ENCODE data around the gene ZMAT3. TPM values are rescaled to one million over a fixed set of nuclear protein-coding genes. Genes with fewer than 3 reads are reported as not detected.
"Not testable (repeated sequence)": the region's sequence is repeated elsewhere in the genome, so short reads cannot be mapped to it uniquely, and the experiment has no call there.

The ZMAT3 gene
- total RNA-seq, 8 experiments from 2014 or later, result 7.0 to 62.5 (median 26.9) TPM

DNA sequence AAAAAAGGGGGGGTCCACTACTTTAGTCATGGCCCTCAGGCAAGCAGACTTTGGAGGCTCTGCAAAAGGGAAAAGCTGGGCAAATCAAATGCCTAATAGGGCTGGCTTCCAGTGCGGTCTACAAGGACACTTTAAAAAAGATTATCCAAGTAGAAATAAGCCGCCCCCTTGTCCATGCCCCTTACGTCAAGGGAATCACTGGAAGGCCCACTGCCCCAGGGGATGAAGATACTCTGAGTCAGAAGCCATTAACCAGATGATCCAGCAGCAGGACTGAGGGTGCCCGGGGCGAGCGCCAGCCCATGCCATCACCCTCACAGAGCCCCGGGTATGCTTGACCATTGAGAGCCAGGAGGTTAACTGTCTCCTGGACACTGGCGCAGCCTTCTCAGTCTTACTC lies 15.3 kb downstream of the ZMAT3 start:
- no peak for ATAC-seq (replicated peaks in 6 of 8)
- in situ Hi-C loops (cut with MboI; ENCODE audit: low pct_unique_long_range_greater_than_20kb in 2 of 9, low sequenced_read_pairs in 9 of 9, unreplicated experiment in 9 of 9), result no loop called here
- 90 to 100% (median 100%) methylated on average over 1 to 3 of the region's 8 CpGs; no CpG with 5 or more reads in 7 of the 10 experiments for WGBS, 10 experiments
- H3K27ac ChIP-seq, result no peak overlapping the region
- no peak overlapping the region for H3K4me3 ChIP-seq
- no peaks in the 10 kb centered on the region for H3K4me1 ChIP-seq (replicated peaks in 1 of 2)

DNA sequence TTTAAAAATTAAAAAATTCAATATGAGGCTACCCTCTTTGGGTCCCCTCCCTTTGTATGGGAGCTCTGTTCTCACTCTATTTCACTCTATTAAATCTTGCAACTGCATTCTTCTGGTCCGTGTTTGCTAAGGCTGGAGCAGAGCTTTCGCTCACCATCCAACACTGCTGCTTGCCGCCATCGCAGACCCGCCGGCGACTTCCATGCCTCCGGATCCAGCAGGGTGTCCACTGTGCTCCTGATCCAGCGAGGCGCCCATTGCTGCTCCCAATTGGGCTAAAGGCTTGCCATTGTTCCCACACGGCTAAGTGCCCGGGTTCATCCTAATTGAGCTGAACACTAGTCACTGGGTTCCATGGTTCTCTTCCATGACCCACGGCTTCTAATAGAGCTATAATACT lies 17.0 kb downstream of the ZMAT3 start:
- 90 to 100% (median 100%) methylated on average over 1 to 6 of the region's 13 CpGs; no CpG with 5 or more reads in 2 of the 10 experiments for WGBS, 10 experiments
- H3K4me1 ChIP-seq (replicated peaks in 1 of 2); ATAC-seq (replicated peaks in 6 of 8); H3K4me3 ChIP-seq; in situ Hi-C loops (cut with MboI; ENCODE audit: low pct_unique_long_range_greater_than_20kb in 2 of 9, low sequenced_read_pairs in 9 of 9, unreplicated experiment in 9 of 9); H3K27ac ChIP-seq: not testable (repeated sequence)

- 47 to 100% (median 95%) methylated on average over 1 to 6 of the region's 8 CpGs; no CpG with 5 or more reads in 2 of the 10 experiments for whole genome bisulfite sequencing, 10 experiments
- in situ Hi-C loops (cut with MboI; ENCODE audit: low pct_unique_long_range_greater_than_20kb in 2 of 9, low sequenced_read_pairs in 9 of 9, unreplicated experiment in 9 of 9), result no loop called here
- Histone ChIP-seq H3K27ac (no peak overlapping the region), H3K4me3 (no peak overlapping the region), H3K4me1 (replicated peaks in 1 of 2) (no peaks in the 10 kb centered on the region)
- ATAC-seq (replicated peaks in 6 of 8), result peak in 3 of 8 experiments; percentile 68 to 90 (median 74)
Observed at GRCh38 chr3:179046497-179047353, 24.9 kb downstream of the ZMAT3 start.

GRCh38 chr3:179045719-179046402 lies 25.7 kb downstream of the ZMAT3 start:
- Histone ChIP-seq H3K27ac (no peak overlapping the region), H3K4me1 (replicated peaks in 1 of 2) (no peaks in the 10 kb centered on the region), H3K4me3 (no peak overlapping the region)
- ATAC-seq (replicated peaks in 6 of 8), result peak in 2 of 8 experiments; percentile 12 to 30
- 40 to 100% (median 92%) methylated on average over 1 of the region's 1 CpG; no CpG with 5 or more reads in 2 of the 10 experiments for WGBS, 10 experiments
- in situ Hi-C loops (cut with MboI; ENCODE audit: low pct_unique_long_range_greater_than_20kb in 2 of 9, low sequenced_read_pairs in 9 of 9, unreplicated experiment in 9 of 9), result no loop called here

DNA sequence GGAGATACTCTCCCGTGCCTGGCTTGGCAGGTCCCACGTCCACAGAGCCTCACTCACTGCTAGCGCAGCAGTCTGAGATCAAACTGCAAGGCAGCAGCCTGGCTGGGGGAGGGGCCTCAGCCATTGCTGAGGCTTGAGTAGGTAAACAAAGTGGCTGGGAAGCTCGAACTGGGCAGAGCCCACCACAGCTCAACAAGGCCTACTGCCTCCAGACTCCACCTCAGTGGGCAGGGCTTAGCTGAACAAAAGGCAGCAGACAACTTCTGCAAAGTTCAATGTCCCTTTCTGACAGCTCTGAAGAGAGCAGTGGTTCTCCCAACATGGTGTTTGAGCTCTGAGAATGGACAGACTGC lies 32.7 kb downstream of the ZMAT3 start:
- H3K4me1 ChIP-seq (replicated peaks in 1 of 2); ATAC-seq (replicated peaks in 6 of 8); H3K27ac ChIP-seq; in situ Hi-C loops (cut with MboI; ENCODE audit: low pct_unique_long_range_greater_than_20kb in 2 of 9, low sequenced_read_pairs in 9 of 9, unreplicated experiment in 9 of 9); H3K4me3 ChIP-seq: not testable (repeated sequence)
- 56 to 93% (median 60%) methylated on average over 2 to 3 of the region's 4 CpGs; no CpG with 5 or more reads in 7 of the 10 experiments for WGBS, 10 experiments

- Histone ChIP-seq H3K4me1 (replicated peaks in 1 of 2) (no peaks in the 10 kb centered on the region), H3K4me3 (no peak overlapping the region), H3K27ac (peak overlapping the region in 1 of 2 donors; percentile 19)
- no peak for ATAC-seq (replicated peaks in 6 of 8)
- WGBS, 10 experiments, result 50 to 100% (median 100%) methylated on average over 1 to 9 of the region's 12 CpGs; no CpG with 5 or more reads in 1 of the 10 experiments
- in situ Hi-C loops (cut with MboI; ENCODE audit: low pct_unique_long_range_greater_than_20kb in 2 of 9, low sequenced_read_pairs in 9 of 9, unreplicated experiment in 9 of 9), result no loop called here
Observed at GRCh38 chr3:179038216-179038898, 33.3 kb downstream of the ZMAT3 start.

GRCh38 chr3:179037351-179037750 lies 34.3 kb downstream of the ZMAT3 start:
- no peaks in the 10 kb centered on the region for H3K4me1 ChIP-seq (replicated peaks in 1 of 2)
- WGBS, 10 experiments, result 0 to 100% (median 83%) methylated on average over 1 to 8 of the region's 10 CpGs; no CpG with 5 or more reads in 3 of the 10 experiments
- no peak overlapping the region for H3K27ac ChIP-seq
- no peak overlapping the region for H3K4me3 ChIP-seq
- peak in 3 of 8 experiments; percentile 90 to 98 (median 95) for ATAC-seq (replicated peaks in 6 of 8)
- in situ Hi-C loops (cut with MboI; ENCODE audit: low pct_unique_long_range_greater_than_20kb in 2 of 9, low sequenced_read_pairs in 9 of 9, unreplicated experiment in 9 of 9), result no loop called here

DNA sequence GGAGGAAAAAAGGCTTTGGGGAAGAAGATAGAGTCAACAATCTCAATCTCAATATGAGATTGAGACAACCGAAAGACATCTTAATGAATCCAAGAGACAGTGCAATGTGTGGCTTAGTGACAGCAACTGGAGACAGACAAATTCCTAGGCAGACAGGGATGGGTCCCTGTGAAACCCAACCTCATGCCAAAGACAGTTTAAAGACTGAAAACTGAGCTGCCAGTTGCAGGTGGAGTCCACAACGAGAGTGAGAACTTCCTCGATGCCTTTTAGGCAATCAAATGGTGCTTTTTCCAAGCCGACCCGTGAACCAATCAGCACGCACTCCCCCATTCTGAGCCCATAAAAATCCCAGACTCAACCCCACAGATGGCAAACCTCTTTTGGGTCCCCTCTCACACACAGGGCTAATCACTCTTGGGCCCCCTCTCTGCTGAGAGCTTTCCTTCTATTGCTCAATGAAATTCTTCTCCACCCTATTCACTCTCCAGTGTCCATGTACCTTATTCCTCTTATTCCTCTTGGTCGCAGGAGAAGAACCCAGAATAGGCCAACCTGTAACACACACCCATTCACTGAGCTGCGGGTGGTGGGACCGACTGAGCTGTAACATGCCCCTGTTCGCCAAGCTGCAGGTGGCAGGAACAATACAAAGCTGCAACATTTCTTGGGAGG lies 34.8 kb downstream of the ZMAT3 start:
- H3K27ac ChIP-seq, result no peak overlapping the region

DNA sequence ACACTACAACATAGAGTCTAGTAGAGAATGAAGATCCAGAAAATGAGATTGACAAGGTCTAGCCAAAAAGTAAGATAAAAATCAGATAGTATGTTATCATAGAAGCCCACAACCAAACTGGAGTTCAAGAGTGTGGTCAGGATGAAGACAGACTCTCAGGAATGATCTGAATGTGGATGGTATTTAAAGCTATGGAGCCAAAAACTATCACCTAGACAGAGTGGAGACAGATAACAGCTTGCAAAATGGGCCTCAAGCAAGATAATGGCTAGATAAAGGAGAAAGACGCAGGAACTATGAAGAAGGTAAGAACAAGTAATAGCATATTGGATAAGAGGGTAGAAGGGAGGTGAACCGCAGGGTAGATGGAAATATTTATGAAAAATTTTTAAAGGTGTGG lies 35.4 kb downstream of the ZMAT3 start:
- 91 to 100% (median 100%) methylated on average over 1 to 2 of the region's 2 CpGs for WGBS, 10 experiments
- no peaks in the 10 kb centered on the region for H3K4me1 ChIP-seq (replicated peaks in 1 of 2)
- ATAC-seq (replicated peaks in 6 of 8), result no peak
- in situ Hi-C loops (cut with MboI; ENCODE audit: low pct_unique_long_range_greater_than_20kb in 2 of 9, low sequenced_read_pairs in 9 of 9, unreplicated experiment in 9 of 9), result no loop called here
- no peak overlapping the region for H3K4me3 ChIP-seq
- H3K27ac ChIP-seq, result no peak overlapping the region

More for the DNA sequence above, 34.8 kb downstream of the ZMAT3 start:
- peak in 2 of 8 experiments; percentile 15 to 27 for ATAC-seq (replicated peaks in 6 of 8)
- in situ Hi-C loops (cut with MboI; ENCODE audit: low pct_unique_long_range_greater_than_20kb in 2 of 9, low sequenced_read_pairs in 9 of 9, unreplicated experiment in 9 of 9), result no loop called here
- WGBS, 10 experiments, result 60 to 100% (median 93%) methylated on average over 1 to 8 of the region's 10 CpGs; no CpG with 5 or more reads in 1 of the 10 experiments
- no peak overlapping the region for H3K4me3 ChIP-seq
- H3K4me1 ChIP-seq (replicated peaks in 1 of 2), result no peaks in the 10 kb centered on the region

GRCh38 chr3:179035232-179035631 lies 36.4 kb downstream of the ZMAT3 start:
- no peak overlapping the region for H3K27ac ChIP-seq
- no peak for ATAC-seq (replicated peaks in 6 of 8)
- in situ Hi-C loops (cut with MboI; ENCODE audit: low pct_unique_long_range_greater_than_20kb in 2 of 9, low sequenced_read_pairs in 9 of 9, unreplicated experiment in 9 of 9), result no loop called here
- no peaks in the 10 kb centered on the region for H3K4me1 ChIP-seq (replicated peaks in 1 of 2)
- 67 to 100% (median 93%) methylated on average over 1 to 3 of the region's 3 CpGs for WGBS, 10 experiments
- H3K4me3 ChIP-seq, result no peak overlapping the region

DNA sequence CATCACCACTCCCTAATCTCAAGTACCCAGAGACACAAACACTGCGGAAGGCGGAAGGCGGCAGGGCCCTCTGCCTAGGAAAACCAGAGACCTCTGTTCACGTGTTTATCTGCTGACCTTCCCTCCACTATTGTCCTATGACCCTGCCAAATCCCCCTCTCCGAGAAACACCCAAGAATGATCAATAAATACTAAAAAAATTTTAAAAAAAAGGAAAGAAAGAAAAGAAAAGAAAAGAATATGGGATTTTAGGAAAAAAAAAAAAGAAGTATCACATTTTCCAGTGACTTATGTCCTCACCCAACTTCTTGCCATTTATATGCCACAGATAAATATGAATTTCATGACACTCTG lies 38.3 kb downstream of the ZMAT3 start:
- 40 to 88% (median 77%) methylated on average over 1 to 4 of the region's 5 CpGs; no CpG with 5 or more reads in 6 of the 10 experiments for WGBS, 10 experiments
- H3K27ac ChIP-seq; in situ Hi-C loops (cut with MboI; ENCODE audit: low pct_unique_long_range_greater_than_20kb in 2 of 9, low sequenced_read_pairs in 9 of 9, unreplicated experiment in 9 of 9); ATAC-seq (replicated peaks in 6 of 8); H3K4me1 ChIP-seq (replicated peaks in 1 of 2); H3K4me3 ChIP-seq: not testable (repeated sequence)

- ATAC-seq (replicated peaks in 6 of 8); H3K4me3 ChIP-seq; H3K4me1 ChIP-seq (replicated peaks in 1 of 2); in situ Hi-C loops (cut with MboI; ENCODE audit: low pct_unique_long_range_greater_than_20kb in 2 of 9, low sequenced_read_pairs in 9 of 9, unreplicated experiment in 9 of 9); H3K27ac ChIP-seq: not testable (repeated sequence)
- WGBS, 10 experiments, result 40 to 85% methylated on average over 1 to 7 of the region's 42 CpGs; no CpG with 5 or more reads in 8 of the 10 experiments
Observed at GRCh38 chr3:179032454-179033303, 38.9 kb downstream of the ZMAT3 start.

All from motor neuron (in vitro differentiated cells).